ENCODE results near the gene PTPRE. TPM values are rescaled to one million over a fixed set of nuclear protein-coding genes. Genes with fewer than 3 reads are reported as not detected.

PTPRE gene
- polyA plus RNA-seq, 1 of the 3 experiments (the other 2 are of a cell fraction): 11.8 TPM

DNA sequence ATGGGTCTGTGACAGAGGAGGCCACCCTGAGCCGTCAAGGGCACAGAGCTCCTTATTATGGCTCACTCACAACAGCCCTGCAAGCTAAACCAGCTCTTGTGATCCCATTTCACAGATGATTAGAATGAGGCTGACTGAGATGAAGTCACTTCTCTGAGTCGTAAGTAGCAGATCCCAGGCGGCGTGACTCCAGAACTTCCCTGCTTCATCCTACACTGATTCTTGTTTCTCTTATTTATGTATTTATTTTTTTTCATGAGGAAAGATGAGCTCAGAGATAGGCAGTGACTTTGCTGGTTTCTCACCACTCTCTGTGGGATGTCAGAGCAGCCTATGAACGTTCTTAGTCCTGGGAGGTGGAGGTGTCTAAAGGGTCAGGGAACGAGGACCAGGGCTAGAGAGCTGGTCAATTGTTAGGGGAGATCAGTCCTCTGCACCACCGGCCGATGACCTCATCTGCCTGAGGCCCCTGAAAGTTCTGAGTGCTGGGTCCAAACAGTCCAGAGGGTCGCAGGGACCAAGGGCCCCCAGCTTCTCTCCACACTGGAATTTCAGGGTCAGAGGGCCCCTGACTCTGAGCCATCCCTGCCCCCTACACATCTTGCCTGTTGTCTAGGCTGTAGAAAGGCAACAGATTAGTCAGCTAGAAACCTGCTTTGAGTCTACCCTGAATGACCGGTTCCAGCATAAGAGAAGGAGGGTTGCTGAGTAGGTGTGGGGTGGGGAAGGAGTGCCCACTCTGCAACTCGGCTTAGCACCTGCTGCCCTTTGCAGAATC is 32.0 kb upstream of the PTPRE start:
- Histone ChIP-seq H3K9ac (no peak overlapping the region), H2AFZ (ENCODE audit: low read depth) (no peak overlapping the region), H3K4me3 (ENCODE audit: low read depth in 2 of 2, low read length in 1 of 2) (no peak overlapping the region), H3F3A (replicated peaks; ENCODE audit: insufficient read depth) (no peaks in the 10 kb centered on the region), H4K20me1 (ENCODE audit: insufficient read depth) (no peaks in the 10 kb centered on the region), H3K27me3 (ENCODE audit: insufficient read depth) (no peaks in the 10 kb centered on the region; the same call in 1 of the 2 replicates), H3K36me3 (replicated peaks in 1 of 2; ENCODE audit: control insufficient read depth in 1 of 2, insufficient read depth in 2 of 2, low read length in 1 of 2) (no peaks in the 10 kb centered on the region), H3K4me2 (no peak overlapping the region), H3K9me3 (no peaks in the 10 kb centered on the region), H3K9me2 (no peaks in the 10 kb centered on the region), H3K4me1 (ENCODE audit: control insufficient read depth in 1 of 2, insufficient read depth in 2 of 2, low read depth in 1 of 2, low read length in 1 of 2) (no peaks in the 10 kb centered on the region), H3K27ac (ENCODE audit: low read depth in 2 of 2, low read length in 1 of 2) (no peak overlapping the region), H3K79me2 (ENCODE audit: insufficient read depth) (no peaks in the 10 kb centered on the region)
- POLR2A ChIA-PET: no interaction called here
- no peak for TF ChIP-seq EP300 (IDR thresholded peaks at IDR 0.05; ENCODE audit: borderline replicate concordance in 1 of 2, low read depth in 1 of 2, low read length in 1 of 2)
- TF ChIP-seq PBX3 (IDR thresholded peaks at IDR 0.05): no peak
- TF ChIP-seq EZH2phosphoT487 (IDR thresholded peaks at IDR 0.05; ENCODE audit: borderline replicate concordance, low read depth): no peak
- no peak for TF ChIP-seq CHD2 (IDR thresholded peaks at IDR 0.05; ENCODE audit: low read length, partially characterized antibody)
- no peak for TF ChIP-seq RAD21 (IDR thresholded peaks at IDR 0.05; ENCODE audit: low read length)
- no peak for TF ChIP-seq CTCF (IDR thresholded peaks at IDR 0.05)
- no peak for TF ChIP-seq SMC3 (IDR thresholded peaks at IDR 0.05; ENCODE audit: low read depth, low read length)
- no peak for TF ChIP-seq FOSL2 (IDR thresholded peaks at IDR 0.05; ENCODE audit: borderline replicate concordance, low read depth)
- TF ChIP-seq YY1 (IDR thresholded peaks at IDR 0.05; ENCODE audit: low read depth): no peak
- TF ChIP-seq GABPA (IDR thresholded peaks at IDR 0.05; ENCODE audit: low read depth): no peak
- no peak for TF ChIP-seq USF2 (IDR thresholded peaks at IDR 0.05; ENCODE audit: borderline replicate concordance, low read depth, low read length)
- TF ChIP-seq, protein P1, sequence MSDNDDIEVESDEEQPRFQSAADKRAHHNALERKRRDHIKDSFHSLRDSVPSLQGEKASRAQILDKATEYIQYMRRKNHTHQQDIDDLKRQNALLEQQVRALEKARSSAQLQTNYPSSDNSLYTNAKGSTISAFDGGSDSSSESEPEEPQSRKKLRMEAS (IDR thresholded peaks at IDR 0.05; ENCODE audit: low read depth): no peak
- TF ChIP-seq POLR2AphosphoS5 (IDR thresholded peaks at IDR 0.05; ENCODE audit: low read depth, low read length): no peak
- no peak for TF ChIP-seq REST (IDR thresholded peaks at IDR 0.05; ENCODE audit: low read depth, low read length)
- TF ChIP-seq SIN3A (IDR thresholded peaks at IDR 0.05; ENCODE audit: borderline replicate concordance, low read depth, low read length): no peak
- TF ChIP-seq RXRA (IDR thresholded peaks at IDR 0.05; ENCODE audit: borderline replicate concordance, low read depth): no peak
- no peak for TF ChIP-seq NRF1 (IDR thresholded peaks at IDR 0.05; ENCODE audit: low read depth, low read length)
- no peak for TF ChIP-seq TCF12 (IDR thresholded peaks at IDR 0.05)
- no peak for TF ChIP-seq RCOR1 (IDR thresholded peaks at IDR 0.05; ENCODE audit: low read length)
- CTCF ChIA-PET: interaction anchor here (0.6 to 1.8 kb wide), 5 partner anchors 10 to 195 kb away, joined by 3 to 8 read pairs (median 3); no protein-coding TSS in a partner anchor
- 67% methylated on average over 11 of the region's 11 CpGs for WGBS (ENCODE audit: low lambda C conversion rate)
- no peak for DNase-seq
